IMR-90 (cell line): ENCODE results near the gene INA. TPM values are rescaled to one million over a fixed set of nuclear protein-coding genes. Genes with fewer than 3 reads are reported as not detected.

Source experiments
- ATAC-seq: fragments of 200-7000 bp; cut with Tn5 transposase; 2 replicates; pipeline ENCODE4 v1.9.1; 2020; ENCODE audit warnings: low read depth, mild to moderate bottlenecking, moderate library complexity
- BruUV-seq: library from RNA; stranded (reverse); fragments of 400-500 nt; replicated peaks from 2 replicates; lab custom pipeline; 2021; lab: Mats Ljungman, UMichigan
- CTCF ChIA-PET: fragments of 300-600 bp; formaldehyde crosslinking; extraction: SDS; loops from one replicate; lab custom pipeline; 2021; ENCODE audit warnings: antibody characterized with exemption; lab: Yijun Ruan, JAX
- POLR2A ChIA-PET: fragments of 300-600 bp; sonication (Branson Sonifier 250); formaldehyde crosslinking; loops from one replicate; lab custom pipeline; 2022; ENCODE audit warnings: antibody characterized with exemption; ENCODE audit not compliant: unreplicated experiment; lab: Charles Lee
- DNase-seq: peaks from one replicate; pipeline ENCODE4 v3.0.0; 2013
- H2AFZ ChIP-seq: replicated peaks from 2 replicates; pipeline ENCODE3; 2013; ENCODE audit warnings: low read length, mild to moderate bottlenecking; ENCODE audit not compliant: poor library complexity
- H2AK5ac ChIP-seq: 2 replicates; pipeline ENCODE4 v1.6.1; 2013; ENCODE audit warnings: low read depth, low read length, inconsistent platforms
- H2AK9ac ChIP-seq: replicated peaks from 2 replicates; pipeline ENCODE3; 2013; ENCODE audit warnings: mild to moderate bottlenecking, low read depth, low read length, moderate library complexity; ENCODE audit not compliant: poor library complexity
- H2BK120ac ChIP-seq: 2 replicates; pipeline ENCODE4 v1.6.1; 2013; ENCODE audit warnings: low read depth, low read length, inconsistent platforms
- H2BK15ac ChIP-seq: 3 replicates; pipeline ENCODE4 v1.6.1; 2013; ENCODE audit warnings: low read depth, low read length, inconsistent platforms
- H2BK20ac ChIP-seq: 2 replicates; pipeline ENCODE4 v1.6.1; 2013; ENCODE audit warnings: low read depth, mild to moderate bottlenecking, inconsistent platforms, low read length, moderate library complexity
- H2BK5ac ChIP-seq: 2 replicates; pipeline ENCODE4 v1.6.1; 2013; ENCODE audit warnings: mild to moderate bottlenecking, low read depth, low read length, inconsistent platforms; ENCODE audit not compliant: poor library complexity, severe bottlenecking
- H3K14ac ChIP-seq: replicated peaks from 2 replicates; pipeline ENCODE4 v1.6.1; 2013; ENCODE audit warnings: low read depth, low read length, inconsistent platforms
- H3K18ac ChIP-seq: 2 replicates; pipeline ENCODE4 v1.6.1; 2013; ENCODE audit warnings: low read depth, low read length, control low read depth
- H3K23ac ChIP-seq: 2 replicates; pipeline ENCODE4 v1.6.1; 2013; ENCODE audit warnings: low read depth, low read length, inconsistent platforms
- H3K27ac ChIP-seq: 2 replicates; pipeline ENCODE4 v1.5.1; 2013; ENCODE audit warnings: mild to moderate bottlenecking, control low read depth, low read length; ENCODE audit not compliant: insufficient read depth
- H3K27me3 ChIP-seq: 2 replicates; pipeline ENCODE4 v1.6.1; 2013; ENCODE audit warnings: low read length; ENCODE audit not compliant: control insufficient read depth, insufficient read depth
- H3K36me3 ChIP-seq: 2 replicates; pipeline ENCODE4 v1.6.1; 2013; ENCODE audit warnings: low read length, mixed read lengths; ENCODE audit not compliant: control insufficient read depth, insufficient read depth
- H3K4ac ChIP-seq: 2 replicates; pipeline ENCODE4 v1.6.1; 2013; ENCODE audit warnings: low read depth, low read length, inconsistent platforms
- H3K4me1 ChIP-seq: 2 replicates; pipeline ENCODE4 v1.6.1; 2013; ENCODE audit warnings: low read length, mixed read lengths; ENCODE audit not compliant: control insufficient read depth, insufficient read depth
- H3K4me2 ChIP-seq: 2 replicates; pipeline ENCODE4 v1.6.1; 2013; ENCODE audit warnings: low read depth, mild to moderate bottlenecking, control low read depth, low read length, moderate library complexity
- H3K4me3 ChIP-seq: 2 replicates; pipeline ENCODE4 v1.5.1; 2013; ENCODE audit warnings: low read depth, mild to moderate bottlenecking, control low read depth, low read length, moderate library complexity; ENCODE audit not compliant: insufficient read depth
- H3K56ac ChIP-seq: 2 replicates; pipeline ENCODE4 v1.6.1; 2013; ENCODE audit warnings: low read length, inconsistent platforms; ENCODE audit not compliant: insufficient read depth; ENCODE audit errors: extremely low read depth
- H3K79me1 ChIP-seq, 2 experiments: 2 replicates each; pipeline ENCODE4 v1.6.1; 2013; ENCODE audit warnings: low read length in 2 of 2, inconsistent platforms in 1 of 2, low read depth in 1 of 2
- H3K9ac ChIP-seq: 2 replicates; pipeline ENCODE4 v1.6.1; 2013; ENCODE audit warnings: low read depth, low read length, control low read depth
- H3K9me1 ChIP-seq: 2 replicates; pipeline ENCODE4 v1.6.1; 2013; ENCODE audit warnings: low read length, inconsistent platforms; ENCODE audit not compliant: insufficient read depth
- H3K9me3 ChIP-seq: 2 replicates; pipeline ENCODE4 v1.6.1; 2013; ENCODE audit warnings: low read length; ENCODE audit not compliant: control insufficient read depth, insufficient read depth
- H4K20me1 ChIP-seq: 2 replicates; pipeline ENCODE4 v1.6.1; 2013; ENCODE audit warnings: low read length, inconsistent platforms; ENCODE audit not compliant: insufficient read depth
- H4K5ac ChIP-seq: 2 replicates; pipeline ENCODE4 v1.6.1; 2013; ENCODE audit warnings: mild to moderate bottlenecking, low read depth, low read length, control low read depth
- H4K8ac ChIP-seq, 2 experiments: 2 replicates each; pipeline ENCODE4 v1.6.1; 2013; ENCODE audit warnings: low read depth in 2 of 2, low read length in 2 of 2, control low read depth in 1 of 2, inconsistent platforms in 1 of 2
- H4K91ac ChIP-seq: 2 replicates; pipeline ENCODE4 v1.6.1; 2013; ENCODE audit warnings: low read depth, low read length, inconsistent platforms; ENCODE audit not compliant: insufficient read depth
- BHLHE40 ChIP-seq: fragments of 150-350 bp; IDR thresholded peaks from 2 replicates; pipeline ENCODE4 v1.6.1; 2016; ENCODE audit warnings: mild to moderate bottlenecking, low read depth, low read length
- CHD1 ChIP-seq: IDR thresholded peaks from 2 replicates; pipeline ENCODE4 v1.6.1; 2012; ENCODE audit warnings: low read depth, low read length, improper control_type of control experiment
- MAFK ChIP-seq: IDR thresholded peaks from 2 replicates; pipeline ENCODE4 v1.6.1; 2012; ENCODE audit warnings: low read depth, low read length, improper control_type of control experiment
- MXI1 ChIP-seq: IDR thresholded peaks from 2 replicates; pipeline ENCODE4 v1.6.1; 2012; ENCODE audit warnings: low read depth, mild to moderate bottlenecking, low read length, moderate library complexity, borderline replicate concordance
- NFE2L2 ChIP-seq: fragments of 150-350 bp; IDR thresholded peaks from 2 replicates; pipeline ENCODE4 v1.6.1; 2016; ENCODE audit warnings: low read depth, mild to moderate bottlenecking, low read length
- POLR2A ChIP-seq: IDR thresholded peaks from 2 replicates; pipeline ENCODE4 v1.6.1; 2012; ENCODE audit warnings: mild to moderate bottlenecking, low read depth, low read length
- RAD21 ChIP-seq: IDR thresholded peaks from 2 replicates; pipeline ENCODE4 v1.6.1; 2012; ENCODE audit warnings: low read length, improper control_type of control experiment
- WGBS, 2 experiments: methylation state at CpG; one replicate each; pipeline versions ENCODE4 v1.1.5 to v1.1.7; 2013; ENCODE audit warnings: missing lambda C conversion rate in 2 of 2; ENCODE audit not compliant: insufficient read length in 1 of 2; ENCODE audit errors: extremely low coverage in 2 of 2; 5-methylcytosine and 5-hydroxymethylcytosine counted together
- dilution Hi-C: fragments of 300-500 bp; cut with HindIII; formaldehyde crosslinking; loops from one replicate; pipeline ENCODE4 v1.14.3; 2018; ENCODE audit warnings: low sequenced_read_pairs; ENCODE audit not compliant: unreplicated experiment
- in situ Hi-C: fragments of 300-500 bp; cut with MboI; formaldehyde crosslinking; loops from 3 replicates; pipeline ENCODE4 v1.14.3; 2019; ENCODE audit warnings: low sequenced_read_pairs, inconsistent platforms, mixed read lengths
- intact Hi-C: fragments of 100-400 bp; cut with micrococcal nuclease; formaldehyde crosslinking; loops from 2 replicates; pipeline ENCODE4 v1.10.0; 2022
- polyA plus RNA-seq, 3 experiments: library from polyadenylated mRNA; depleted of rRNA; stranded (reverse); fragments of >200 nt; gene quantifications; 2 replicates each; pipeline ENCODE4 v1.2.3, GENCODE V29; 2012; ENCODE audit warnings: low replicate concordance in 1 of 3
- total RNA-seq: library from RNA; depleted of rRNA; stranded (reverse); fragments of >200 nt; gene quantifications from 2 replicates; pipeline ENCODE4 v1.2.3, GENCODE V29; 2012
- TF ChIP-seq, protein P1 (sequence below): fragments of 150-350 bp; IDR thresholded peaks from 2 replicates; pipeline ENCODE4 v1.6.1; 2016; ENCODE audit warnings: low read depth, mild to moderate bottlenecking, low read length, moderate library complexity, borderline replicate concordance

Gene INA
- total and polyA plus RNA-seq, 2 of the 4 experiments (the other 2 are of a cell fraction) = 4.5 to 7.5 TPM

DNA sequence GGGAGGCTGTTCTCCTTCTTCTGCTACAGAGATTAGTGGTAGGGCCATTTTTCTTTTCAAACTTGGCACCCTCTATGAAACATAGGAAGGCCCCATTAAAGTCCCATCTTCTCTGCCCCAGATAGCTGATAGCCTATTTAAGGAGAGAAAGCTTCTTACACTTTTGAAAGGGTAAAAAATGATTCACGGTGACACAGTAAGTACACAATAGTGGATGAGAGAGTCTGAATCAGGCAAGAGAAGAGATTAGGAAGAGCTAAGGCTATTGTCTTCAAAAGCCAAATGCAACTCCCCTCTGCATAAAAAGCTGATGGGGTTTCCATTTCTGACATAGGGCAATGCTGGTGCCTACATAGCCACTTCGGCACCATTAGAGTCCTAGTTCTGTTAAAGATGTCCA, 3.6 kb downstream of the INA start:
- H2BK15ac ChIP-seq = no peak overlapping the region
- H3K23ac ChIP-seq = no peak overlapping the region
- H2BK120ac ChIP-seq = no peak overlapping the region
- no TSS peak for BruUV-seq
- no peak overlapping the region for H2BK5ac ChIP-seq
- intact Hi-C loops (no loop called here), in situ Hi-C loops (no loop called here), dilution Hi-C loops (no loop called here)
- no peak overlapping the region for H4K8ac ChIP-seq
- peaks cover 17% of the 10 kb centered on the region; the same call in 1 of the 2 replicates for H4K20me1 ChIP-seq
- ATAC-seq (no peak), DNase-seq (no peak)
- no peak overlapping the region for H3K4me2 ChIP-seq
- TF ChIP-seq MXI1 (no peak), RAD21 (no peak), POLR2A (no peak), BHLHE40 (no peak), CHD1 (no peak), NFE2L2 (no peak), MAFK (no peak)
- TF ChIP-seq, protein P1, sequence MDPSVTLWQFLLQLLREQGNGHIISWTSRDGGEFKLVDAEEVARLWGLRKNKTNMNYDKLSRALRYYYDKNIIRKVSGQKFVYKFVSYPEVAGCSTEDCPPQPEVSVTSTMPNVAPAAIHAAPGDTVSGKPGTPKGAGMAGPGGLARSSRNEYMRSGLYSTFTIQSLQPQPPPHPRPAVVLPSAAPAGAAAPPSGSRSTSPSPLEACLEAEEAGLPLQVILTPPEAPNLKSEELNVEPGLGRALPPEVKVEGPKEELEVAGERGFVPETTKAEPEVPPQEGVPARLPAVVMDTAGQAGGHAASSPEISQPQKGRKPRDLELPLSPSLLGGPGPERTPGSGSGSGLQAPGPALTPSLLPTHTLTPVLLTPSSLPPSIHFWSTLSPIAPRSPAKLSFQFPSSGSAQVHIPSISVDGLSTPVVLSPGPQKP = no peak
- H4K5ac ChIP-seq = no peak overlapping the region
- no peak overlapping the region for H2AK9ac ChIP-seq
- CTCF ChIA-PET = interaction anchor here (0.6 kb wide), 1 partner anchor 36 kb away, joined by 3 read pairs; no protein-coding TSS in a partner anchor
- no peak overlapping the region for H3K18ac ChIP-seq
- no peak overlapping the region for H3K27ac ChIP-seq
- no peaks in the 10 kb centered on the region for H3K36me3 ChIP-seq
- no peak overlapping the region for H2BK20ac ChIP-seq
- no peak overlapping the region for H4K91ac ChIP-seq
- H3K4ac ChIP-seq = no peak overlapping the region
- no peak overlapping the region for H3K9ac ChIP-seq
- peaks cover 0 to 5% of the 10 kb centered on the region in 2 experiments; a peak in 2 of 4 replicates for H3K79me1 ChIP-seq
- no peak overlapping the region for H2AFZ ChIP-seq
- H3K9me3 ChIP-seq = no peaks in the 10 kb centered on the region
- no peaks in the 10 kb centered on the region; the same call in 1 of the 2 replicates for H3K9me1 ChIP-seq
- WGBS, 2 experiments = no CpG with 5 or more reads among the region's 2 CpGs
- no peak overlapping the region for H3K4me3 ChIP-seq
- peaks cover 9% of the 10 kb centered on the region; the same call in 1 of the 2 replicates for H3K4me1 ChIP-seq
- H3K56ac ChIP-seq = no peak overlapping the region
- no peak overlapping the region for H2AK5ac ChIP-seq
- H3K14ac ChIP-seq = no peak overlapping the region
- H3K27me3 ChIP-seq = peaks cover 24% of the 10 kb centered on the region
- POLR2A ChIA-PET = no interaction called here
